Karpas-422 (cell line): ENCODE results near the gene PRKAG3. TPM values are rescaled to one million over a fixed set of nuclear protein-coding genes. Genes with fewer than 3 reads are reported as not detected.

Source experiments
- DNase-seq: peaks from one replicate; pipeline ENCODE4 v3.0.0-alpha.2; 2015
- H2AFZ ChIP-seq: fragments of 200-600 bp; sonication (generic); 2 replicates; pipeline ENCODE4 v1.6.1; 2014; ENCODE audit warnings: antibody characterized with exemption, low read length, mixed read lengths
- H3K27ac ChIP-seq: fragments of 200-600 bp; sonication (generic); 2 replicates; pipeline ENCODE4 v1.5.1; 2014; ENCODE audit warnings: mild to moderate bottlenecking, low read length, moderate library complexity
- H3K27me3 ChIP-seq: fragments of 200-600 bp; sonication (generic); 2 replicates; pipeline ENCODE4 v1.6.1; 2014; ENCODE audit warnings: low read length, mixed read lengths
- H3K36me3 ChIP-seq: fragments of 200-600 bp; sonication (generic); 2 replicates; pipeline ENCODE4 v1.6.1; 2014; ENCODE audit warnings: low read length, mixed read lengths; ENCODE audit not compliant: insufficient read depth
- H3K4me1 ChIP-seq: fragments of 200-600 bp; sonication (generic); 2 replicates; pipeline ENCODE4 v1.6.1; 2014; ENCODE audit warnings: mild to moderate bottlenecking, low read length, mixed read lengths
- H3K4me2 ChIP-seq: fragments of 200-600 bp; sonication (generic); 2 replicates; pipeline ENCODE4 v1.6.1; 2014; ENCODE audit warnings: low read length, low read depth, mild to moderate bottlenecking; ENCODE audit not compliant: poor library complexity, severe bottlenecking
- H3K4me3 ChIP-seq: fragments of 200-600 bp; sonication (generic); 2 replicates; pipeline ENCODE4 v1.5.1; 2014; ENCODE audit warnings: mild to moderate bottlenecking, antibody characterized with exemption, low read length, mixed read lengths
- H3K79me2 ChIP-seq: fragments of 200-600 bp; sonication (generic); 2 replicates; pipeline ENCODE4 v1.6.1; 2014; ENCODE audit warnings: mild to moderate bottlenecking, low read length, mixed read lengths
- H3K9ac ChIP-seq: fragments of 200-600 bp; sonication (generic); 2 replicates; pipeline ENCODE4 v1.6.0; 2014; ENCODE audit warnings: low read length
- H3K9me2 ChIP-seq: fragments of 200-600 bp; sonication (generic), shearing (Covaris generic); replicated peaks from 2 replicates; pipeline ENCODE4 v1.6.0; 2014; ENCODE audit warnings: mild to moderate bottlenecking, low read length, moderate library complexity; ENCODE audit not compliant: insufficient read depth
- H3K9me3 ChIP-seq: fragments of 300-700, 200-600 bp; sonication (generic); 2 replicates; pipeline ENCODE4 v1.6.1; 2014; ENCODE audit warnings: low read length, mixed read lengths
- H4K20me1 ChIP-seq: fragments of 200-600 bp; sonication (generic); 2 replicates; pipeline ENCODE4 v1.6.1; 2014; ENCODE audit warnings: mild to moderate bottlenecking, antibody characterized with exemption, low read length, low read depth; ENCODE audit not compliant: insufficient read depth
- total RNA-seq: library from RNA; depleted of rRNA; stranded (reverse); fragments of >200 nt; shearing (Covaris generic); gene quantifications from 2 replicates; pipeline ENCODE4 v1.2.3, GENCODE V29; 2014; ENCODE audit warnings: low replicate concordance

Gene PRKAG3
- total RNA-seq, 1 experiment from 2014 or later: not detected

- Histone ChIP-seq H3K27ac (no peak within 1 kb of the TSS), H3K9me3 (no peaks in the 10 kb centered on the region), H3K9ac (no peak within 1 kb of the TSS), H3K27me3 (no peaks in the 10 kb centered on the region), H2AFZ (no peak within 1 kb of the TSS), H3K79me2 (no peaks in the 10 kb centered on the region), H3K9me2 (no peaks in the 10 kb centered on the region), H4K20me1 (no peaks in the 10 kb centered on the region), H3K4me2 (no peak within 1 kb of the TSS), H3K36me3 (no peaks in the 10 kb centered on the region), H3K4me3 (no peak within 1 kb of the TSS), H3K4me1 (no peaks in the 10 kb centered on the region)
- DNase-seq: no peak
Observed at GRCh38 chr2:218859556-218859987, 28.0 kb upstream of the PRKAG3 start, which contains the start of gene WNT6. TSS of gene WNT6 (plus strand) at chr2:218859805. CDS start at chr2:218860038, 233 bp downstream.

GRCh38 chr2:218858671-218859555 is 27.3 kb upstream of the PRKAG3 start:
- no peak overlapping the region for H2AFZ ChIP-seq
- H3K4me3 ChIP-seq: no peak overlapping the region
- no peak overlapping the region for H3K27ac ChIP-seq
- H3K79me2 ChIP-seq: no peaks in the 10 kb centered on the region
- H3K9me2 ChIP-seq: no peaks in the 10 kb centered on the region
- H3K4me1 ChIP-seq: no peaks in the 10 kb centered on the region
- H3K9me3 ChIP-seq: no peaks in the 10 kb centered on the region
- H3K4me2 ChIP-seq: no peak overlapping the region
- H3K27me3 ChIP-seq: no peaks in the 10 kb centered on the region
- H3K36me3 ChIP-seq: no peaks in the 10 kb centered on the region
- no peak for DNase-seq
- H3K9ac ChIP-seq: no peak overlapping the region
- no peaks in the 10 kb centered on the region for H4K20me1 ChIP-seq

DNA sequence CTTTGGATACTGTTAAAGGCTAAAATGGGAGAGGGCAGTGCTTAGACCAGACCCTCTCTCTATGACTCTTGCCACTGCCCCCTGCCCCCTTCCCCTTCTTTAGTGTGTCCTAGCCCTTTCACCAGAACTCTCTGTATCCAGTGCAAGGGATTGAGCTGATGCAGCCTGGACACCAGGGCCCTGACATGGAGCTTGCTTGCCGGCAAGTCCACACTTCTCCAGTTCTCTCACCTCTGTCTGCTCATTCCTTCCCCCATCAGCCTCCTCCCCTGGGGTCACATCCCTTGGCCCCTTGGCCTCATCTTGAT is 26.5 kb upstream of the PRKAG3 start:
- Histone ChIP-seq H3K4me3 (no peak overlapping the region), H3K4me2 (no peak overlapping the region), H3K79me2 (no peaks in the 10 kb centered on the region), H3K27ac (no peak overlapping the region), H3K27me3 (no peaks in the 10 kb centered on the region), H3K9me3 (no peaks in the 10 kb centered on the region), H4K20me1 (no peaks in the 10 kb centered on the region), H3K9ac (no peak overlapping the region), H3K4me1 (no peaks in the 10 kb centered on the region), H3K36me3 (no peaks in the 10 kb centered on the region), H2AFZ (no peak overlapping the region), H3K9me2 (no peaks in the 10 kb centered on the region)
- DNase-seq: no peak

DNA sequence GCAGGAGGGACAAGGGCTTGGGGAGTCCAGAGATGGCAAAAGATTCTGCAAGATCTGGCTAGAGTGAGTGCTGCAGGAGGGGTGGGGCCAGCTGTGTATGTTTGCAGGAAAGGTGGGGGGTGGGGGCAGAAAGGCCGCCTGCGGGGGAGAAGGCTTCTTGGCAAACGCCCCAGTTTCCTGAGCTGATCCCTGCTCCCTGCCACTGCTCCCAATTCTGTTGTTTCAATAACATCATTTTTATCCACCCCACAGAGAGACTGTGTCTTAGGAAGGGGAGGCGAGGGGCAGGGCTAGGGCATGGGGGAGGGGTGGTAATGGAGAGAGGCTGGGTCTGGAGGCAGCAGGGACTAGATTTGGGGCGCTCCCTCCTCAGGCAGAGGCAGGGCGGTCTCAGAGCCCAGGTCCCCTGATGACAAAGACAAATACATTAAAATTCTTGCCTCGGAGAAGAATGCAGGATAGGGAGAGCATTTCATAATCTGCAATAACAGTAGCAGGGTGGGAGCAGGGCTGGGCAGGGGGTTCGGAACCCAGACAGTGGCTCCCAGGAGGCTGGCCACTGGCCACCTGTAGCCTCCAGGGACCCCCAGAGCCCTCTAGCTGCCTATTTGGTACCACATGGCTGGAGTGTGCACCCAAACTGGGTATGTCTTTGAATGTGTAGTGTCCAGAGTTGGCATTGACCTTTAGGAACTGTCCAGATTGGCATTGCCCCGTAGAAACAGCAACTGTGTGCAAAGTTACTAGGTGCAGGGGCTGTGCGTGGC is 26.0 kb upstream of the PRKAG3 start:
- no peak overlapping the region for H3K9ac ChIP-seq
- no peaks in the 10 kb centered on the region for H3K79me2 ChIP-seq
- no peaks in the 10 kb centered on the region for H3K27me3 ChIP-seq
- no peaks in the 10 kb centered on the region for H3K36me3 ChIP-seq
- no peaks in the 10 kb centered on the region for H3K9me2 ChIP-seq
- no peak for DNase-seq
- no peak overlapping the region for H3K4me3 ChIP-seq
- H3K9me3 ChIP-seq: no peaks in the 10 kb centered on the region
- H3K4me1 ChIP-seq: no peaks in the 10 kb centered on the region
- H4K20me1 ChIP-seq: no peaks in the 10 kb centered on the region
- no peak overlapping the region for H3K27ac ChIP-seq
- no peak overlapping the region for H3K4me2 ChIP-seq
- no peak overlapping the region for H2AFZ ChIP-seq

GRCh38 chr2:218856896-218857243 is 25.3 kb upstream of the PRKAG3 start:
- no peaks in the 10 kb centered on the region for H3K27me3 ChIP-seq

DNA sequence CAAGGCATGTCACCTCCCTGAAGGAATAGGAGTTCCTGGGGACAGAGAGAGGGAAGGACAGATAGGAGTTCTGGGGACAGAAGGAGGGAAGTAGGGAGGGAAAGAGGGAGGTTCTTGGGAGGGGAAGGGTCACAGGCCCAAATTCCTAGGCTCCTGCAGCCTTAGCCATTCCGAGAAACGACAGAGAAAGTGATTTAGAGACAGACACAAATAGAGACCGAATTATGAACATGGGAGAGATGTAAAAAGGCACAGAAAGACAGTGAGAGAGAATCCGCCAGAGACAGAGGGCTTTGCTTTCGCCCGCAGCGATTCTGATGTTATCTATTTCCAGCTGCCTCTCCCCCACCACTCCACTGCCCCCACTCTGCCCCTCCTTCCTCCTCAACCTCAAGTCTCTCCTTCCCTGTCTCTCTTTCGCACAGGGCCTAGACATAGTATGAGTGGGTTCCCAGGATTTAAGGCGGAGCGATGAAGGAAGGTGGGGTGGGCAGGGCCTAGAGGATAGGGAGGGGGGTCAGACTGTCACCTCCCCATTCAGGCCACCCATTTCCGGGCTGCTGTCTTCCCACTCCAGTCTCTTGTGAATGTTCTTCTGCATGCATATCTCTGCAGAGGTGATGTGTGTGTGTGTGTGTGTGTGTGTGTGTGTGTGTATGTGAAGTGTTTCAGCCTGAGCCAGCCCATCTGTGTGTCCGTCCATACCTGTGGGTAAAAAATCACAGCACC is 24.7 kb upstream of the PRKAG3 start:
- Histone ChIP-seq H3K9me2 (no peaks in the 10 kb centered on the region), H3K4me1 (no peaks in the 10 kb centered on the region), H3K36me3 (no peaks in the 10 kb centered on the region), H3K4me3 (no peak overlapping the region), H3K79me2 (no peaks in the 10 kb centered on the region), H2AFZ (no peak overlapping the region), H3K4me2 (no peak overlapping the region), H3K9me3 (no peaks in the 10 kb centered on the region), H3K27ac (no peak overlapping the region), H3K27me3 (no peaks in the 10 kb centered on the region), H3K9ac (no peak overlapping the region), H4K20me1 (no peaks in the 10 kb centered on the region)
- no peak for DNase-seq

More at GRCh38 chr2:218856896-218857243, 25.3 kb upstream of the PRKAG3 start:
- Histone ChIP-seq H3K79me2 (no peaks in the 10 kb centered on the region), H3K9me2 (no peaks in the 10 kb centered on the region), H2AFZ (no peak overlapping the region), H3K27ac (no peak overlapping the region), H4K20me1 (no peaks in the 10 kb centered on the region), H3K4me3 (no peak overlapping the region), H3K9ac (no peak overlapping the region), H3K36me3 (no peaks in the 10 kb centered on the region), H3K9me3 (no peaks in the 10 kb centered on the region), H3K4me1 (no peaks in the 10 kb centered on the region), H3K4me2 (no peak overlapping the region)
- no peak for DNase-seq

DNA sequence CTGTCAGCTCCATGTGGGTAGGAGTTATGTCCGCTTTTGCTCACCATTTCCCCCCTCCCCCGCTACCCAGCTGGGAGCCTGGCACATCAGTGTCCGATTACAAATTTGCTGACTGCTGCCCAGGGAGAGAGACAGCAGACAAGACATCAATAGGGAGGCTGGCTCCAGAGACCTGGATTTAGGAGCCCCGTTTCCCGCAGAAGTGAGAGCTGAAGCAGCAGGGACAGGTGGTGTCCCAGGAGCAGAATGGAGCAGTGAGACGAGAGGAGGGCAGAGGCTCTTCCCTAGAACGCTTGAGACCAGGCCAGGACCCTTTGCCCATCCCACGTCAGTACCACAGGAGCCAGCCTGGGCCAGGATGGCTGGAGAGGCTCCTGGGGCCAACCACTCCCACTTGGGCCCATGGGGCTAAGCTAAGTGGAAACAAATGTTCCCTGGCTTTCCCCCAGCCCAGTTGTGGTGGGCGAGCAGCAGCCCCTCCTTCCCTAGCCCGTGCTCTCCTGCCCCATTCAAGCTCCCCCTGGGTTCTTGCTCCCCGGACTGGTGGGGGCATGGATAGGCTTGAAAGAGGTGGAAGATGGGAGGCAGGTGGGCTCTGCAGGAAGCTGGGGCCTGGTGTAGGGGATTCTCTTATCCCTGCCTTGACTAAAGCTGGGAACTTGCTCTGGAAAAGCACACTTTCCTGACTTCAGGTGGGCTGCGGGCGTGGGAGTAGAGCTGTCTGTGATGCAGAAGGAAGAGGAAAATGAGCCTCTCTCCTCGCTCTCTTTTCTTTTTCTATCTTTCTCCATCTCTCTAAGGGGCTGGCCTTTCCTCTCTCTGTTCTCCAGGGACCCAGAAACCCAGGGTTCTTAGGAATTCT is 23.9 kb upstream of the PRKAG3 start:
- H3K9me3 ChIP-seq: no peaks in the 10 kb centered on the region
- H3K9me2 ChIP-seq: no peaks in the 10 kb centered on the region
- no peak overlapping the region for H3K9ac ChIP-seq
- H3K4me1 ChIP-seq: no peaks in the 10 kb centered on the region
- H4K20me1 ChIP-seq: no peaks in the 10 kb centered on the region
- no peaks in the 10 kb centered on the region for H3K36me3 ChIP-seq
- no peak for DNase-seq
- no peaks in the 10 kb centered on the region for H3K79me2 ChIP-seq
- no peak overlapping the region for H3K27ac ChIP-seq
- H3K4me2 ChIP-seq: no peak overlapping the region
- H2AFZ ChIP-seq: no peak overlapping the region
- no peak overlapping the region for H3K4me3 ChIP-seq
- no peaks in the 10 kb centered on the region for H3K27me3 ChIP-seq
